Measurements from ENCODE around the gene KYNU. TPM values are rescaled to one million over a fixed set of nuclear protein-coding genes. Genes with fewer than 3 reads are reported as not detected.

Gene KYNU
- total RNA-seq, 2 donors from 2014 or later = 0.34 to 1.1 TPM

DNA sequence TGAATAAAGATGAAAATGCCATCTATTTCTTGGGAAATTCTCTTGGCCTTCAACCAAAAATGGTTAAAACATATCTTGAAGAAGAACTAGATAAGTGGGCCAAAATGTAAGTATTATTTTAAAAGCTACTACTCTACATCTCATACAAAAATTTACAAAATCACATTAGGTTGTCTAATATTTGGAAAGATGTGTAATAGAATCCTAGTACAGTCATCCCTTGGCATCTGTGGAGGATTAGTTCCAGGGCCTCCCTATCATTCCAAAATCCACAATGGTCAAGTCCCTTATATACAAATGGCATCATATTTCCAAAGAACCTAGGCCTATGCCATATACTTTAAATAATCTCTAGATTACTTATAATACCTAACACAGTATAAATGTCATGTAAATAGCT lies 41.2 kb downstream of the KYNU start:
- H3K27ac ChIP-seq = no peak overlapping the region
- no peak overlapping the region for H3K4me3 ChIP-seq
- intact Hi-C loops (cut with DNase I) = no loop called here

DNA sequence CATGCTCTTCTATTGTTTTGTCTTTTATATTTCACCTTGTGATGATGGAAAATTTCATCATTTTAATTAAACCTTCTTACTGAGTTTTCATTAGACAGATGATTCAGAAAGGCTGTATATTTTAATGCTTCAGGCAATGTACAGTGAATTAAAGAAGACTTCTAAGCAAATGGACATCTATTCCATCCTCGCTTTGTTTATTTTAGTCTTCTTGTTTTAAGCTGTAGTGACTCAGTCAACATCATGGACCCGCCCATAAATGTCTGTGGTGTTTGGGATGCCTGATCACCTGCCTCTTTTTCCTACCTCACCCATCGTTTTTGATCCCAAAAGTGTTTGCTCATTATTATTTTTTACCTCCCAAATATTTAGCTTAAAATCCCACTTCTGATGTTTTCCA lies 43.1 kb downstream of the KYNU start:
- H3K27ac ChIP-seq = no peak overlapping the region
- no peaks in the 10 kb centered on the region for H3K36me3 ChIP-seq
- TF ChIP-seq, protein P1, sequence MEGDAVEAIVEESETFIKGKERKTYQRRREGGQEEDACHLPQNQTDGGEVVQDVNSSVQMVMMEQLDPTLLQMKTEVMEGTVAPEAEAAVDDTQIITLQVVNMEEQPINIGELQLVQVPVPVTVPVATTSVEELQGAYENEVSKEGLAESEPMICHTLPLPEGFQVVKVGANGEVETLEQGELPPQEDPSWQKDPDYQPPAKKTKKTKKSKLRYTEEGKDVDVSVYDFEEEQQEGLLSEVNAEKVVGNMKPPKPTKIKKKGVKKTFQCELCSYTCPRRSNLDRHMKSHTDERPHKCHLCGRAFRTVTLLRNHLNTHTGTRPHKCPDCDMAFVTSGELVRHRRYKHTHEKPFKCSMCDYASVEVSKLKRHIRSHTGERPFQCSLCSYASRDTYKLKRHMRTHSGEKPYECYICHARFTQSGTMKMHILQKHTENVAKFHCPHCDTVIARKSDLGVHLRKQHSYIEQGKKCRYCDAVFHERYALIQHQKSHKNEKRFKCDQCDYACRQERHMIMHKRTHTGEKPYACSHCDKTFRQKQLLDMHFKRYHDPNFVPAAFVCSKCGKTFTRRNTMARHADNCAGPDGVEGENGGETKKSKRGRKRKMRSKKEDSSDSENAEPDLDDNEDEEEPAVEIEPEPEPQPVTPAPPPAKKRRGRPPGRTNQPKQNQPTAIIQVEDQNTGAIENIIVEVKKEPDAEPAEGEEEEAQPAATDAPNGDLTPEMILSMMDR (IDR thresholded peaks at IDR 0.05) = no peak
- TF ChIP-seq POLR2A (IDR thresholded peaks at IDR 0.05) (no peak), POLR2AphosphoS5 (IDR thresholded peaks at IDR 0.05) (no peak)
- no peaks in the 10 kb centered on the region for H3K9me3 ChIP-seq
- no peaks in the 10 kb centered on the region for H3K4me1 ChIP-seq (replicated peaks)
- 81% methylated on average over 3 of the region's 3 CpGs for WGBS
- intact Hi-C loops (cut with DNase I) = no loop called here
- no peak for DNase-seq (ENCODE audit: low spot score)
- H3K4me3 ChIP-seq = no peak overlapping the region
- no peaks in the 10 kb centered on the region for H3K27me3 ChIP-seq (replicated peaks; ENCODE audit: insufficient read depth)

More for the DNA sequence above, 41.2 kb downstream of the KYNU start:
- TF ChIP-seq POLR2AphosphoS5 (IDR thresholded peaks at IDR 0.05) (no peak), POLR2A (IDR thresholded peaks at IDR 0.05) (no peak)
- TF ChIP-seq, protein P1 (IDR thresholded peaks at IDR 0.05) = no peak
- H3K36me3 ChIP-seq = no peaks in the 10 kb centered on the region
- H3K27me3 ChIP-seq (replicated peaks; ENCODE audit: insufficient read depth) = no peaks in the 10 kb centered on the region
- H3K9me3 ChIP-seq = no peaks in the 10 kb centered on the region
- no peak for DNase-seq (ENCODE audit: low spot score)
- H3K4me1 ChIP-seq (replicated peaks) = no peaks in the 10 kb centered on the region

- no peak overlapping the region for H3K4me3 ChIP-seq
- H3K36me3 ChIP-seq = no peaks in the 10 kb centered on the region
- no peak overlapping the region for H3K27ac ChIP-seq
- TF ChIP-seq POLR2A (IDR thresholded peaks at IDR 0.05) (no peak), POLR2AphosphoS5 (IDR thresholded peaks at IDR 0.05) (no peak)
- TF ChIP-seq, protein P1 (IDR thresholded peaks at IDR 0.05) = no peak
- H3K9me3 ChIP-seq = no peaks in the 10 kb centered on the region
- no peak for DNase-seq (ENCODE audit: low spot score)
- no peaks in the 10 kb centered on the region for H3K4me1 ChIP-seq (replicated peaks)
- WGBS = 97% methylated on average over 4 of the region's 4 CpGs
- intact Hi-C loops (cut with DNase I) = no loop called here
- H3K27me3 ChIP-seq (replicated peaks; ENCODE audit: insufficient read depth) = no peaks in the 10 kb centered on the region
These were observed 49.0 kb downstream of the KYNU start for GRCh38 chr2:142926445-142926844.

DNA sequence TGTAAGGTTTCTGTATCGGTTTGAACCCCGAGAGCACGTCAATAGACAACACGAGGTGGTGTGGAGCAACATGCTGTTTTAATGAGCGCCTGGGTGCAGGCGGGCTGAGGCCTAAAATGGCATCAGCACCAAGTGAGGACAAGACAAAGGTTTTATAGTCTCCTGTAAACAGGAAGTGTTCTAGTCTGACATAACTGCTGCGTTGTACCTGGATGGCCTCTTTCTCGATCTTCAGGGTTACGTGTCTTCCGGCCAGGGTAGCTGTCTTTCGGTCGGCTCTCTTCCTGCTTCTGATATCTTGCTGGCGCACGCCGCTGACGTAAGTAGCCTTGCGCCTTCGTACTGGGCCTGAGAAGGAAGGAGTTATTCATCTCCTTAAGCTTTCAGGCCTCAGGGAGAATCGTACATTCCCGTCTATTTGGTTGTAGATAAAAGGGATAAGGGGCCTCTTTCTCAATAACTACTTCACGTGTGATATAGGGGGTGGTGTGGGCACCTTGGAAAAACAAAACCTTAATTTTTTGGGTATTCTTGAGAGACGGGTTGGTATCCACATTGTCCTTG lies 53.5 kb downstream of the KYNU start:
- H3K27ac ChIP-seq = no peak overlapping the region
- intact Hi-C loops (cut with DNase I) = no loop called here
- H3K36me3 ChIP-seq = no peaks in the 10 kb centered on the region
- no peaks in the 10 kb centered on the region for H3K27me3 ChIP-seq (replicated peaks; ENCODE audit: insufficient read depth)
- H3K9me3 ChIP-seq = no peaks in the 10 kb centered on the region
- no peak for DNase-seq (ENCODE audit: low spot score)
- 95% methylated on average over 22 of the region's 22 CpGs for WGBS
- H3K4me3 ChIP-seq = no peak overlapping the region
- TF ChIP-seq POLR2A (IDR thresholded peaks at IDR 0.05) (no peak), POLR2AphosphoS5 (IDR thresholded peaks at IDR 0.05) (no peak)
- TF ChIP-seq, protein P1 (IDR thresholded peaks at IDR 0.05) = no peak
- no peaks in the 10 kb centered on the region for H3K4me1 ChIP-seq (replicated peaks)

DNA sequence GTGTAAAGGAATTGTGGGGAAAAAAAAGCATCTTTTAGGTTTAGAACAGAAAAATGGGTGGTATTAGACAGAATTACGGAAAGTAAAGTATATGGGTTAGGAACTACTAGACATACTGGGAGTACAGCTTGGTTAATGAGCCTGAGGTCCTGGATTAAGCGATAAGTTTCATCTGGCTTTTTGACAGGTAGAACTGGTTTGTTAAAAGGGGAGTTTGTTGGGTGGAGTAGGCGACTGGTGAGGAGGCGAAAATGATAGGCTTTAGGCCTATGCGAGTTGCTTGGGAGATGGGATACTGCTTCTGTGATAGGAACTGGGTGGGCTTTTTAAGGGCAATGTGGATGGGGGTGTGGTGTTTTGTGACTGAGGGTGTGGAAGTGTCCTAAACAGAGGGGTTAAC lies 56.5 kb downstream of the KYNU start:
- no peak for DNase-seq (ENCODE audit: low spot score)
- Histone ChIP-seq H3K27me3 (replicated peaks; ENCODE audit: insufficient read depth) (no peaks in the 10 kb centered on the region), H3K9me3 (no peaks in the 10 kb centered on the region), H3K4me1 (replicated peaks) (no peaks in the 10 kb centered on the region), H3K27ac (no peak overlapping the region), H3K36me3 (no peaks in the 10 kb centered on the region), H3K4me3 (no peak overlapping the region)
- intact Hi-C loops (cut with DNase I) = no loop called here
- WGBS = 91% methylated on average over 5 of the region's 5 CpGs
- TF ChIP-seq, protein P1 (IDR thresholded peaks at IDR 0.05) = no peak
- no peak for TF ChIP-seq POLR2AphosphoS5 (IDR thresholded peaks at IDR 0.05)
- no peak for TF ChIP-seq POLR2A (IDR thresholded peaks at IDR 0.05)
